ENCODE measurements around the gene HDDC3. TPM values are rescaled to one million over a fixed set of nuclear protein-coding genes. Genes with fewer than 3 reads are reported as not detected.

HDDC3 gene
- total and polyA plus RNA-seq, 2 donors (not counting 3 experiments of a cell fraction or from before 2014, with no cell fraction given): 16.0 to 20.2 TPM

DNA sequence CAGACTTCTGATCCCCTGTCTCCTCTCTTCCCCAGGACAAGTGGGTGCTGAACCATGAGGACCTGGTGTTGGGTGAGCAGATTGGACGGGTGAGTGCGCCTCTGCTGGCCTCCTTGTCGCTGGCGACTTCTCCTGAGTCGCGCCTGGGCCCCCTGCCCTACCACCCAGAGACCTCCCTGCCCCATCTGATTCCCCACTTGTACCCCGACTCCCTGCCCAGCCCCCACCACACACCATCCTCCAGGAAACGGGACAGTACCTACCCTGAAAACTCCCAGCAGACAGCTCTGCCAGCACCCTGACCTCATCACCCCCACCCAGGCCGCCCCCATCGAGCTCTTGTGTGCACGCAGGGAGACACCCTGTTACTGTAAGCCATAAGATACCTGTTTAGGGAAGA is 40.3 kb downstream of the HDDC3 start:
- intact Hi-C loops (cut with micrococcal nuclease): no loop called here
- H3K4me1 ChIP-seq (ENCODE audit: control insufficient read depth, extremely low read depth, insufficient read depth, low read length): no peaks in the 10 kb centered on the region
- CTCF ChIA-PET: no interaction called here
- FAIRE-seq: no peak
- H3K9me1 ChIP-seq (replicated peaks; ENCODE audit: control insufficient read depth, extremely low read depth, insufficient read depth, low read length): no peaks in the 10 kb centered on the region
- peaks cover under 1% of the 10 kb centered on the region for H3K79me2 ChIP-seq (ENCODE audit: control insufficient read depth, insufficient read depth, low read length)
- POLR2A ChIA-PET: no interaction called here
- no peak overlapping the region for H3K4me2 ChIP-seq (ENCODE audit: insufficient read depth, low read length)
- no TSS peak for BruUV-seq (replicated peaks)
- H3K9me3 ChIP-seq (replicated peaks; ENCODE audit: control insufficient read depth, insufficient read depth, low read length): no peaks in the 10 kb centered on the region
- no peak for DNase-seq (ENCODE audit: low read depth, low spot score)
- no peak overlapping the region for H2AFZ ChIP-seq (ENCODE audit: low read depth, low read length)
- H3K27ac ChIP-seq (ENCODE audit: insufficient read depth, low read depth, low read length): no peak overlapping the region
- H3K27me3 ChIP-seq (ENCODE audit: control insufficient read depth in 2 of 2, insufficient read depth in 2 of 2, low read length in 2 of 2): no peaks in the 10 kb centered on the region
- no peak overlapping the region for H3K4me3 ChIP-seq (replicated peaks in 1 of 3; ENCODE audit: insufficient read depth in 1 of 3, low read depth in 1 of 3, low read length in 3 of 3)
- dilution Hi-C loops (cut with MboI; ENCODE audit: extremely low pct_ligation_motif_present, low sequenced_read_pairs): no loop called here
- no peaks in the 10 kb centered on the region for H4K20me1 ChIP-seq (replicated peaks; ENCODE audit: control insufficient read depth, extremely low read depth, insufficient read depth, low read length)
- H3K36me3 ChIP-seq (ENCODE audit: control insufficient read depth in 2 of 2, extremely low read depth in 1 of 2, insufficient read depth in 2 of 2, low read length in 2 of 2): peaks cover 11 to 49% of the 10 kb centered on the region in 2 experiments
- TF ChIP-seq JUN (IDR thresholded peaks at IDR 0.05; ENCODE audit: borderline replicate concordance, insufficient read depth, insufficient read length, low read depth) (no peak), GATA2 (IDR thresholded peaks at IDR 0.05; ENCODE audit: insufficient read depth, insufficient read length, low read depth, low read length) (no peak), MAX (IDR thresholded peaks at IDR 0.05; ENCODE audit: insufficient read depth, insufficient read length) (no peak), FOS (IDR thresholded peaks at IDR 0.05; ENCODE audit: borderline replicate concordance, insufficient read depth, low read length) (no peak), CTCF (IDR thresholded peaks at IDR 0.05; ENCODE audit: extremely low read depth in 1 of 2, insufficient read depth in 1 of 2, low read depth in 1 of 2, low read length in 2 of 2) (no peak), POLR2AphosphoS5 (IDR thresholded peaks at IDR 0.05; ENCODE audit: insufficient read depth, low read depth, low read length) (no peak), POLR2A (IDR thresholded peaks at IDR 0.05; ENCODE audit: low read depth, low read length) (no peak), EZH2 (IDR thresholded peaks at IDR 0.05; ENCODE audit: borderline replicate concordance, low read depth, low read length, severe bottlenecking) (no peak), MYC (IDR thresholded peaks at IDR 0.05; ENCODE audit: low read depth, low read length) (no peak)
- H3K9ac ChIP-seq (replicated peaks; ENCODE audit: extremely low read depth, insufficient read depth, low read length): no peak overlapping the region
